Right ventricle myocardium superior (tissue), 1 donor: ENCODE data around the gene RASAL1. TPM values are rescaled to one million over a fixed set of nuclear protein-coding genes. Genes with fewer than 3 reads are reported as not detected.
"Not testable (repeated sequence)": the region's sequence is repeated elsewhere in the genome, so short reads cannot be mapped to it uniquely, and the experiment has no call there.

ENCODE experiments used
- ATAC-seq: fragments of 200-7000 bp; cut with Tn5 transposase; one replicate; pipeline ENCODE4 v1.9.1; 2020; ENCODE audit warnings: mild to moderate bottlenecking; ENCODE audit not compliant: poor library complexity
- DNase-seq: peaks from one replicate; pipeline ENCODE4 v3.0.0-alpha.2; 2020
- intact Hi-C: fragments of 100-400 bp; cut with DNase I; formaldehyde crosslinking; loops from one replicate; pipeline ENCODE4 v1.11.2; 2022
- total RNA-seq: library from RNA; stranded (reverse); fragmentation: NEBNext Ultra II Directional; extraction: Animal tissue kit (Norgen Biotek cat#: 25700); gene quantifications from one replicate; pipeline ENCODE4 v1.2.1, GENCODE V29; 2021
- donor health status: DM: no; HTN: yes; CAD: no; lungs with severe emphysema.

RASAL1 gene
- total RNA-seq, 1 donor from 2014 or later: not detected

- intact Hi-C loops: no loop called here
- no peak for DNase-seq
- ATAC-seq: no peak
Observed at GRCh38 chr12:113146999-113147398, 11.4 kb upstream of the RASAL1 start.

- intact Hi-C loops: no loop called here
- DNase-seq: peak; percentile 10
- no peak for ATAC-seq
Observed at GRCh38 chr12:113145720-113146551, 10.4 kb upstream of the RASAL1 start.

GRCh38 chr12:113144806-113145205 lies 9.2 kb upstream of the RASAL1 start:
- no peak for ATAC-seq
- intact Hi-C loops: no loop called here
- DNase-seq: no peak

- no peak for ATAC-seq
- peak; percentile 6 for DNase-seq
Observed at GRCh38 chr12:113143959-113144358, 8.4 kb upstream of the RASAL1 start.

GRCh38 chr12:113142886-113143332 lies 7.3 kb upstream of the RASAL1 start:
- no peak for DNase-seq
- peak; percentile 59 for ATAC-seq
- intact Hi-C loops: no loop called here

More at GRCh38 chr12:113143959-113144358, 8.4 kb upstream of the RASAL1 start:
- intact Hi-C loops: no loop called here

GRCh38 chr12:113142173-113142885 lies 6.8 kb upstream of the RASAL1 start:
- intact Hi-C loops: no loop called here
- DNase-seq: peak; percentile 57
- peak; percentile 83 for ATAC-seq

- intact Hi-C loops, ATAC-seq: not testable (repeated sequence)
Observed at GRCh38 chr12:113141716-113142115, 6.2 kb upstream of the RASAL1 start.

GRCh38 chr12:113140706-113141105 lies 5.1 kb upstream of the RASAL1 start:
- DNase-seq (peak; percentile 17), ATAC-seq (no peak)
- intact Hi-C loops: no loop called here

More at GRCh38 chr12:113141716-113142115, 6.2 kb upstream of the RASAL1 start:
- peak; percentile 9 for DNase-seq

GRCh38 chr12:113138826-113139225 lies 3.3 kb upstream of the RASAL1 start:
- DNase-seq (peak; percentile 39), ATAC-seq (no peak)
- intact Hi-C loops: no loop called here

- peak; percentile 8 for DNase-seq
- intact Hi-C loops: no loop called here
- ATAC-seq: no peak
Observed at GRCh38 chr12:113137861-113138783, 2.6 kb upstream of the RASAL1 start.

GRCh38 chr12:113136990-113137511 lies 1.5 kb upstream of the RASAL1 start:
- intact Hi-C loops: no loop called here
- no peak for ATAC-seq
- DNase-seq: peak; percentile 37

GRCh38 chr12:113136128-113136989 lies 798 bp upstream of the RASAL1 start:
- DNase-seq: peak; percentile 35
- no peak for ATAC-seq
- intact Hi-C loops: no loop called here

GRCh38 chr12:113134521-113134951 lies 1.0 kb downstream of the RASAL1 start:
- intact Hi-C loops: no loop called here
- ATAC-seq (no peak), DNase-seq (peak; percentile 21)

- no peak for ATAC-seq
- intact Hi-C loops: no loop called here
- no peak for DNase-seq
Observed at GRCh38 chr12:113134071-113134470, 1.5 kb downstream of the RASAL1 start.

GRCh38 chr12:113133666-113134065 lies 1.9 kb downstream of the RASAL1 start:
- intact Hi-C loops: no loop called here
- ATAC-seq: no peak
- DNase-seq: peak; percentile 19

GRCh38 chr12:113133036-113133435 lies 2.5 kb downstream of the RASAL1 start:
- DNase-seq: no peak
- intact Hi-C loops: no loop called here
- ATAC-seq: no peak

GRCh38 chr12:113131556-113131955 lies 4.0 kb downstream of the RASAL1 start:
- ATAC-seq (no peak), DNase-seq (peak; percentile 3)
- intact Hi-C loops: no loop called here
